Stimulated activated CD4-positive, alpha-beta T cell treated with anti-CD3 and anti-CD28 coated beads, Interleukin-1b, Interleukin-23, amount 100 ng/mL, for 1 hour (primary cell): Measurements from ENCODE around the gene SPTBN2.

Experiments used
- DNase-seq, 2 donors: peaks; one replicate each; pipeline ENCODE4 v3.0.0-alpha.2; 2020; ENCODE audit warnings: low read depth in 2 of 2

SPTBN2 gene

GRCh38 chr11:66685276-66686099 is 43.5 kb downstream of the SPTBN2 start:
- no peak for DNase-seq

- DNase-seq, result no peak
Measured at GRCh38 chr11:66684635-66685034, 44.4 kb downstream of the SPTBN2 start.

- no peak for DNase-seq
Measured at GRCh38 chr11:66683877-66684276, 45.1 kb downstream of the SPTBN2 start.

- DNase-seq, result no peak
Measured at GRCh38 chr11:66680966-66681645, 47.9 kb downstream of the SPTBN2 start.

- DNase-seq, result peak; percentile 79 to 86
Measured at GRCh38 chr11:66677599-66678375, 51.2 kb downstream of the SPTBN2 start, which contains the start of gene RBM4B. TSS of gene RBM4B (minus strand) at chr11:66677887. CDS start at chr11:66677079, 808 bp downstream.

- DNase-seq, result no peak
Measured at GRCh38 chr11:66676931-66677598, 52.0 kb downstream of the SPTBN2 start.

- DNase-seq, result no peak
Measured at GRCh38 chr11:66676282-66676919, 52.6 kb downstream of the SPTBN2 start.

GRCh38 chr11:66674964-66675602 is 53.9 kb downstream of the SPTBN2 start:
- DNase-seq, result no peak

- no peak for DNase-seq
Measured at GRCh38 chr11:66670816-66671215, 58.2 kb downstream of the SPTBN2 start.

GRCh38 chr11:66665369-66665768 is 63.6 kb downstream of the SPTBN2 start:
- no peak for DNase-seq

GRCh38 chr11:66663741-66664296 is 65.2 kb downstream of the SPTBN2 start:
- DNase-seq, result no peak

- no peak for DNase-seq
Measured at GRCh38 chr11:66659763-66660162, 69.3 kb downstream of the SPTBN2 start.

GRCh38 chr11:66653123-66653522 is 75.9 kb downstream of the SPTBN2 start:
- no peak for DNase-seq

GRCh38 chr11:66652651-66653050 is 76.4 kb downstream of the SPTBN2 start:
- no peak for DNase-seq

GRCh38 chr11:66651016-66651415 is 78.0 kb downstream of the SPTBN2 start:
- no peak for DNase-seq

- DNase-seq, result no peak
Measured at GRCh38 chr11:66649903-66650302, 79.1 kb downstream of the SPTBN2 start.

GRCh38 chr11:66646828-66647227 is 82.2 kb downstream of the SPTBN2 start:
- no peak for DNase-seq

GRCh38 chr11:66643745-66644437 is 85.1 kb downstream of the SPTBN2 start:
- DNase-seq, result no peak

GRCh38 chr11:66641834-66642233 is 87.2 kb downstream of the SPTBN2 start:
- no peak for DNase-seq
